ENCODE results near the gene PRRT3. TPM values are rescaled to one million over a fixed set of nuclear protein-coding genes. Genes with fewer than 3 reads are reported as not detected.

Gene PRRT3
- total RNA-seq, 1 donor from 2014 or later, result 1.5 TPM

DNA sequence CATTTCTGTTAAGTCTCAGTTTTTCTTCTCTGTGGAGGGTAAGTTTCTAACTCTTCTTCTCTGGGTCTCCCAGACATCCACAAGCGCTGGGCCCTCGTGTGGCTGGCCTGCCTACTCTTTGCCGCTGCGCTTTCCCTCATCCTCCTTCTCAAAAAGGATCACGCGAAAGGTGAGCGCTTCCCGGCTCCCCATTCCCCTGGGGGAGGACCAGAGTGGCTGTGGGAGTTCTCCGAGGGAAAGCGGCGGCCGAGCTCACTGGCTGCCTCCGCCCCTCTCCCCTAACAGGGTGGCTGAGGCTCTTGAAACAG is 19.7 kb downstream of the PRRT3 start:
- DNase-seq (ENCODE audit: low spot score) (no peak), ATAC-seq (no peak)
- intact Hi-C loops (cut with DNase I), result no loop called here

DNA sequence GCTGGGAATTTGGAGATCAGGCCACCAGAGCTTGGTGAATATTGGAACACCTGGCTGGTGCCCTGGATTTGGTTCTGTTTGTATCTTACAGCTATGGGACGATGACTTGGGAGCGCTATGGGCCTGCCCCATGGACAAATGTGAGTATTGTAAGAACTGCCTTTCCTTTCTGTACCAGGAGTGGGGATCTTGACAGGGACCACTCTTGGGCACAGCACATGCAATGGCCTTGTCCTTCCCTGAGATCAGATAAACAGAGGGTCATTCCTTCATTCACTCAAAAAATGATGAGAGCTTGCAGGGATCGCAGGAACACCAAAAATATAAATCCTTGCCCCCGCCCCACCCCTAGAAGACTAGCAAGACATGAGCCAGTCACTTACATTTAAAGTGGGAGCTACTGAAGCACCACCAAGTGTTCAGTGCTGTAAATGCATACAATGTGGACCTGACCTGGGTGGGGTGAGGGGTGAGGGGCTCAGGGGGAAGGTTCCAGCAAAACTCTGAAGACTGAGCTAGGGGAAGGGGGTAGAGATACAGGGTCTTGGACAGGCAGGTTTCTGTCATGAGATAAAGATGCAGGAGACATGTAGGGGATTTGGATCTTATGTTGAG is 21.3 kb downstream of the PRRT3 start:
- DNase-seq (ENCODE audit: low spot score), result no peak
- no peak for ATAC-seq
- intact Hi-C loops (cut with DNase I), result no loop called here

DNA sequence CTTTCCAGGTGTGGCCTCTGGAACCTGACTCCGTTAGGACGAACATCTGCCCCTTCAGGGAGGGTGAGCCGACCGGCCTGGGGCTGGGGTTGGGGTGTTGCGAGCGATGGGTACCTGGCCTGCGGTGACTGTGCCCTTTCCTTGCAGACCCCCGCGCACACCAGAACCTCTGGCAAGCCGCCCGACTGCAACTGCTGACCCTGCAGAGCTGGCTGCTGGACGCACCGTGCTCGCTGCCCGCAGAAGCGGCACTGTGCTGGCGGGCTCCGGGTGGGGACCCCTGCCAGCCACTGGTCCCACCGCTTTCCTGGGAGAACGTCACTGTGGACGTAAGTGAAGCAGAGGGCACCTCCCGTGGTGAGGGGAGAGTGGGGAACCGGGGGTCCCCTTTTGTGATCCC is 24.1 kb downstream of the PRRT3 start:
- ATAC-seq (no peak), DNase-seq (ENCODE audit: low spot score) (no peak)
- intact Hi-C loops (cut with DNase I), result no loop called here

GRCh38 chr3:9918261-9919038 is 33.8 kb downstream of the PRRT3 start:
- no peak for ATAC-seq
- intact Hi-C loops (cut with DNase I), result loop anchor here (10.0 kb wide), 1 partner anchor 74 kb away; the partner anchor contains the start of gene RPUSD3
- no peak for DNase-seq (ENCODE audit: low spot score)

DNA sequence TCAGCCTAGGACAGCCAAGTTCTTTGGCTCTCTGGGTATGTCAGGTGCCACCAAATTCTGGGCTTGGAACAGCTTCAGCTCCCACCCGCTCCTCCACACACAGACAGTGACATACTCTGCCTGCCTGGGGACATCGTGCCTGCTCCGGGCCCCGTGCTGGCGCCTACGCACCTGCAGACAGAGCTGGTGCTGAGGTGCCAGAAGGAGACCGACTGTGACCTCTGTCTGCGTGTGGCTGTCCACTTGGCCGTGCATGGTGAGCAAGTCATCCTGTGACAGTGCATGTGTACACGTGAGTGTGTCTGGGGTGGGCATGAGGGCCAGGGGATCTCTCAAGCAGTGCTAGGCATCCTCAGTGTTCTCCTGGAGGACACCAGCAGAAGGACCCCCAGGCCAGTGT is 34.4 kb downstream of the PRRT3 start:
- intact Hi-C loops (cut with DNase I), result loop anchor here (10.0 kb wide), 1 partner anchor 73 kb away; the partner anchor contains the start of gene RPUSD3
- DNase-seq (ENCODE audit: low spot score), result no peak
- ATAC-seq, result no peak

- ATAC-seq (peak; percentile 95), DNase-seq (ENCODE audit: low spot score) (peak; percentile 90)
Observed at GRCh38 chr3:9916734-9917680, 35.2 kb downstream of the PRRT3 start, which contains the start of gene IL17RC. TSS of gene IL17RC (plus strand) at chr3:9917098. CDS start at chr3:9917316, 218 bp downstream.

GRCh38 chr3:9916346-9916733 is 35.9 kb downstream of the PRRT3 start:
- DNase-seq (ENCODE audit: low spot score) (no peak), ATAC-seq (peak; percentile 24)
- intact Hi-C loops (cut with DNase I), result loop anchor here (10.0 kb wide), 1 partner anchor 72 kb away; the partner anchor contains the start of gene RPUSD3

More at GRCh38 chr3:9916734-9917680, 35.2 kb downstream of the PRRT3 start, which contains the start of gene IL17RC:
- intact Hi-C loops (cut with DNase I), result loop anchor here (10.0 kb wide), 1 partner anchor 72 kb away; the partner anchor contains the start of gene RPUSD3

- ATAC-seq (peak; percentile 65), DNase-seq (ENCODE audit: low spot score) (peak; percentile 87)
- intact Hi-C loops (cut with DNase I), result loop anchor here (10.0 kb wide), 1 partner anchor 71 kb away; the partner anchor contains the start of gene RPUSD3
Observed at GRCh38 chr3:9915254-9916141, 36.7 kb downstream of the PRRT3 start.

GRCh38 chr3:9914559-9915253 is 37.5 kb downstream of the PRRT3 start:
- intact Hi-C loops (cut with DNase I), result loop anchor here (10.0 kb wide), 1 partner anchor 70 kb away; the partner anchor contains the start of gene RPUSD3
- ATAC-seq, result peak; percentile 0
- DNase-seq (ENCODE audit: low spot score), result no peak

- DNase-seq (ENCODE audit: low spot score) (no peak), ATAC-seq (no peak)
- intact Hi-C loops (cut with DNase I), result loop anchor here (10.0 kb wide), 1 partner anchor 69 kb away; the partner anchor contains the start of gene RPUSD3
Observed at GRCh38 chr3:9914011-9914410, 38.2 kb downstream of the PRRT3 start.

DNA sequence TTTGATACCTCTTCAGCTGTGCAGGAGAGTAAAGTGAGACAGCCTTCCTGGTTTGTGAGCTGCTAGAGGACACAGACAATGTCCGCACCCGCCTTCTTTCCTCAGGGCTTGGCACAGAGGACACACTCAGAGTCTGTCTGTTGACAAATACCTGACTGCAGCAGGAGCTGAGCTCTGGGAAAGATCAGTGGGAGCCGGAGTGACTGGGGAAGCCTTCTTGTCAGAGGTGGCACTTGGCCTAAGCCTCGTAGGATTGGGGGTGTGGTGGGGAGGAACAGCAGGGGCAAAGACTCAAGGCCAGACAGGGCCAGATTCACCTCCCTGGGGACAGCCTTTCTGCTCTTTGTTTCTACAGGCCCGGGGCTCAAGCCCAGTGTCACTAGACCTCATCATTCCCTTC is 38.6 kb downstream of the PRRT3 start:
- intact Hi-C loops (cut with DNase I), result loop anchor here (10.0 kb wide), 1 partner anchor 69 kb away; the partner anchor contains the start of gene RPUSD3
- no peak for ATAC-seq
- DNase-seq (ENCODE audit: low spot score), result no peak

- ATAC-seq (no peak), DNase-seq (ENCODE audit: low spot score) (no peak)
- intact Hi-C loops (cut with DNase I), result loop anchor here (10.0 kb wide), 1 partner anchor 68 kb away; the partner anchor contains the start of gene RPUSD3
Observed at GRCh38 chr3:9912294-9912935, 39.8 kb downstream of the PRRT3 start.

- ATAC-seq (no peak), DNase-seq (ENCODE audit: low spot score) (no peak)
- intact Hi-C loops (cut with DNase I), result loop anchor here (10.0 kb wide), 1 partner anchor 67 kb away; the partner anchor contains the start of gene RPUSD3
Observed at GRCh38 chr3:9911863-9912262, 40.3 kb downstream of the PRRT3 start.

DNA sequence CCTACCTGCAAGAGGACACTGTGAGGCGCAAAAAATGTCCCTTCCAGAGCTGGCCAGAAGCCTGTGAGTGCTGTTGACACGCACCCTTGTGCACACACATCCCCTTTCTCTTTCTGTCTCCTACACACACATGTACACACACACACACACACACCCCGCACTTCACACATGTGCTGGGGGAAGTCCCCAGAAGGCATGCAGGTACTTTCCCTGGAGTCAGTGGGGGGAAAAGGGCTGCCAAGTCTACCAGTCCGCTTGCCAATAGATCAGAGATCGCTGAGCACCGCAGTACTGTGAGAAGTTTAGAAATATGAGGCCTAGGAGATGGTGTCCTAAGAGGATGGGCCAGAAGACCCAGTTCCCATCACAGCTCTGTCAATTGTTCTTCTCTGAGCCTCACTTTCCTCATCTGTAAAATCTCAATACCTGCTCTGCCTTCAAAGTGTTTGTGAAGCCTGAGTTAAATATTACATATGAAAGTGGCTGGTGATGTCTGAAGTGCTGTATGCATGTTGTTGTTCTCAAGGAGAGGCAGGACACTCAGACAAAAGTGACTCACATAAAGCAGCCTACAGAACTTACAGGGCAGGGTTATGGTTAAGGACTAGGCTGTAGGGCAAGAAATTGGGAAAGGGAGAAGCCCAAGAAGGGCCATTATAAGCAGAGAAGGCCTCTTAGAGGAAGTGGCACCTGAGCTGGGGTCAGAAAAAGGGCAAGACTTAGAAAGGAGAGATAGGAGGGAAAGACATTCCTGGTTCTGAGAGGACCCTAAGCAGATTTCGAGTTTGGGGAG is 42.8 kb downstream of the PRRT3 start:
- intact Hi-C loops (cut with DNase I), result loop anchor here (10.0 kb wide), 1 partner anchor 65 kb away; the partner anchor contains the start of gene RPUSD3
- ATAC-seq (no peak), DNase-seq (ENCODE audit: low spot score) (no peak)

DNA sequence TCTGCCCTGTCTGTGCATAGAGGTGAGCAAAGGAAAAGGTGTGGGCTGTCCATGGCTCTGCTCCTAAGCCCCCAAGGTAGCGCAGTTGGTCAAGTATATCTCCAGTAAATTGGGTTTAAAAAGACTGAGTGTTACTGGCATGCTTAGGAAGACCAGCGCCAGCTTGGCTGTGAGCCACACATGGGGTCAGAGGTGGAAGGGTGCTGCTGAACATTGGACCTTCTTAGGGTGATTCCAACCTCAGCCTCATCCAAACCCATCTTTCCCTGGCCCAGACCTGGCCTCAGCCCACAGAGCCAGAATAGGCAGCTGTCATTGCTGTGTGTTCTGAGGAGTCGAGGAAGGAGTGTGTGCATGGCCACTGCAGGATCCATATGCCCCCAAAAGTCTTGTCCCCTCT is 43.9 kb downstream of the PRRT3 start:
- intact Hi-C loops (cut with DNase I), result no loop called here
- ATAC-seq (no peak), DNase-seq (ENCODE audit: low spot score) (no peak)

- intact Hi-C loops (cut with DNase I), result no loop called here
- ATAC-seq (no peak), DNase-seq (ENCODE audit: low spot score) (no peak)
Observed at GRCh38 chr3:9906480-9906879, 45.7 kb downstream of the PRRT3 start.
